NB4 (cell line): ENCODE data around the gene UNC13C.

ENCODE experiments used
- DNase-seq: peaks from one replicate; pipeline ENCODE4 v3.0.0; 2010; ENCODE audit warnings: low read depth
- H3K4me3 ChIP-seq: one replicate; pipeline ENCODE4 v1.5.1; 2011; ENCODE audit warnings: mild to moderate bottlenecking, low read depth, low read length, moderate library complexity
- MYC ChIP-seq: IDR thresholded peaks from 2 replicates; pipeline ENCODE4 v1.6.1; 2011; ENCODE audit warnings: low read depth, low read length
- POLR2A ChIP-seq: IDR thresholded peaks from 2 replicates; pipeline ENCODE4 v1.6.1; 2011; ENCODE audit warnings: mild to moderate bottlenecking; ENCODE audit not compliant: insufficient read length; ENCODE audit errors: extremely low read depth
- TF ChIP-seq, protein P1 (sequence below): IDR thresholded peaks from one replicate; pipeline ENCODE4 v1.5.1; 2012; ENCODE audit warnings: low read depth, low read length
- TF ChIP-seq, protein P2 (sequence below): IDR thresholded peaks from 2 replicates; pipeline ENCODE4 v1.6.1; 2011; ENCODE audit warnings: low read depth, low read length

Gene UNC13C

DNA sequence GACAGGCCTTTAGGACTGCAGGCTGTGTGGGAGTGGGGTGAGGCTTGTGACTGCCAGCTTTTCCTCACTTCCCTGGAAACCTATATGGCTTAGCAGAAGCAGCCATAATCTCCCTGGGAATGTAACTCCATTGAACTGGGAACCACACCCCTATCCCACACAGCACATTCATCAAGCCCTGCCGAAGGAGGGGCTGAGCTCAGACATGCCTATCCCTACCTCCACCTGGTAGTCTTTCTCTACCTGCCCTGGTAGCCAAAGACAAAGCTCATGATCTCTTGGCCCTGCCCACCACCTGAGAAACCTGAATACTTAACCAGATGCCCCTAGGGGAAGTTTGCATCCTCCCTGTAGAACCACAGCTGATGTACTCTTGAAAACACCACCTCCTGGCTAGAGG, 219.8 kb downstream of the UNC13C start:
- no peak for TF ChIP-seq POLR2A
- TF ChIP-seq, protein P1, sequence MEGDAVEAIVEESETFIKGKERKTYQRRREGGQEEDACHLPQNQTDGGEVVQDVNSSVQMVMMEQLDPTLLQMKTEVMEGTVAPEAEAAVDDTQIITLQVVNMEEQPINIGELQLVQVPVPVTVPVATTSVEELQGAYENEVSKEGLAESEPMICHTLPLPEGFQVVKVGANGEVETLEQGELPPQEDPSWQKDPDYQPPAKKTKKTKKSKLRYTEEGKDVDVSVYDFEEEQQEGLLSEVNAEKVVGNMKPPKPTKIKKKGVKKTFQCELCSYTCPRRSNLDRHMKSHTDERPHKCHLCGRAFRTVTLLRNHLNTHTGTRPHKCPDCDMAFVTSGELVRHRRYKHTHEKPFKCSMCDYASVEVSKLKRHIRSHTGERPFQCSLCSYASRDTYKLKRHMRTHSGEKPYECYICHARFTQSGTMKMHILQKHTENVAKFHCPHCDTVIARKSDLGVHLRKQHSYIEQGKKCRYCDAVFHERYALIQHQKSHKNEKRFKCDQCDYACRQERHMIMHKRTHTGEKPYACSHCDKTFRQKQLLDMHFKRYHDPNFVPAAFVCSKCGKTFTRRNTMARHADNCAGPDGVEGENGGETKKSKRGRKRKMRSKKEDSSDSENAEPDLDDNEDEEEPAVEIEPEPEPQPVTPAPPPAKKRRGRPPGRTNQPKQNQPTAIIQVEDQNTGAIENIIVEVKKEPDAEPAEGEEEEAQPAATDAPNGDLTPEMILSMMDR: no peak
- no peak for TF ChIP-seq MYC
- TF ChIP-seq, protein P2, sequence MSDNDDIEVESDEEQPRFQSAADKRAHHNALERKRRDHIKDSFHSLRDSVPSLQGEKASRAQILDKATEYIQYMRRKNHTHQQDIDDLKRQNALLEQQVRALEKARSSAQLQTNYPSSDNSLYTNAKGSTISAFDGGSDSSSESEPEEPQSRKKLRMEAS: no peak
- no peak for DNase-seq
- no peak overlapping the region for H3K4me3 ChIP-seq

DNA sequence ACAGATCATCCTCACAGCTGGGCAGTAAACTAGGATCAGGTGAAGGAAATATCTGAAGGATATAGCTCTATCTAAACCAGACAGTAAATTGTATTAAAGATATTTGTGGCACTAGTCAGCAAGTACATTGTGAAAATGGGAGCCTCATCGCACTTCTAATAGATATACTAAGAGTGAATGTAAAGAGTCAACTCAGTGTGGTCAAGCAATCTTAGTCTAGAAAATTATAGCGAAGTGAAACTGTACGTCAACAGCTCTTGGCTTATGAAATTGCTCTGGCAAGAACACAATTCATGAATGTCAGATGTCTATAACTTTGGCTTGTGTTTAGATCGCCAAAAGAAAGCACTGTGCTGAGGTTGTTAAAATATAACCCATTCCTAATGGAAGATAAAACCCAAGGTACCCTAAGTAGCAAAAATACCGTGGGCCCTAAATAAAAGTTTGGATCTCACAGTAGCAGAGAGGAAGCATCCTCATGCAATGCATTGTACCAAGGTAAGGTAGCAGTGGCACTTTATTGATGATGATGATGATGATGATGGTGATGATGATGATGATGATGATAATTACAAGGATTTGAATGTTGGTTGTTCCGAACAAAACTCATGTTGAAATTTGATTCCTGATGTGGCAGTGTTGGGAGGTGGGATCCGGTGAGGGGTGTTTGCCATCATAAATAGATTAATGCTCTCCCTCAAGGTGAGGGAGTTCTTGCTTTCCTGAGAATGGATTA, 228.5 kb downstream of the UNC13C start:
- TF ChIP-seq, protein P2: no peak
- TF ChIP-seq MYC (no peak), POLR2A (no peak)
- TF ChIP-seq, protein P1: no peak
- H3K4me3 ChIP-seq: no peak overlapping the region
- no peak for DNase-seq

DNA sequence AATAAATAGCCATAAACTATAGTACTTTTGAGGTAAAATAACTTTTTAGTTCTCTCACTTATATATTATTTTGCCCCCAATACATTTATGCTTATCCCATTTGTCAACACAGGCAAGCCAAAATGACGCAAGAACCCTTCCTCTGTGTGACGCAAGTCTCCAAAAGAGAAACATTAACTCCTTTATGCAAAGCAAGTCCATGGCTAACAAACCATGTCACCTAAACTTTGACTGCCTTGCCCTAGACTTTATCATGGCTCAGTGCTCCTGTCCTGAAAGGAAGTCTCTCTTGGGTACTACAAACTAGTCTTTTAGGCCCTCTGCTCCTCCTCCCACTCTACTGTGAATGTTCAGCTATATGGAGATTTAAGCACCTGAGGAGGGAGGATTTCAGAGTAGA, 230.5 kb downstream of the UNC13C start:
- TF ChIP-seq, protein P1: no peak
- TF ChIP-seq MYC (no peak), POLR2A (no peak)
- TF ChIP-seq, protein P2: no peak
- DNase-seq: peak; percentile 16
- H3K4me3 ChIP-seq: no peak overlapping the region

DNA sequence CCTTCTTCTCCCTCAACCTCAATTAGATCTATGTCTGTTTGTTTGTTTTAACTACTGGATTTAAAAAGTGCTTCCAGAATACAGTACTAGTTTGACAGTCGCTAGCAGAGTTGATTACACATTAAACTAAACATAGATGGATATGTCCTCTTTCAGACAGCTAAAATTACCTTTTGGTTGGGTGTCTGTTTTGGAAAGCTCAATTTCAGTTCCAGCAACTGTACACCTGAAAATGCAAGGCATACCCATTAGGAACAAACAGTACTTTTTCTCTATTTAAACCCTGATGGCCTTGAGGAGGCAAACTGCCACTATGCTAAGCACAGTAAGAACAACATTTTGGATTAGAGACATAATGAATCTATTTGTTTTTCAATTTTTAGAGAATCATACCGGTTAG, 234.4 kb downstream of the UNC13C start:
- DNase-seq: no peak
- TF ChIP-seq MYC (no peak), POLR2A (no peak)
- TF ChIP-seq, protein P1: no peak
- TF ChIP-seq, protein P2: no peak
- no peak overlapping the region for H3K4me3 ChIP-seq

DNA sequence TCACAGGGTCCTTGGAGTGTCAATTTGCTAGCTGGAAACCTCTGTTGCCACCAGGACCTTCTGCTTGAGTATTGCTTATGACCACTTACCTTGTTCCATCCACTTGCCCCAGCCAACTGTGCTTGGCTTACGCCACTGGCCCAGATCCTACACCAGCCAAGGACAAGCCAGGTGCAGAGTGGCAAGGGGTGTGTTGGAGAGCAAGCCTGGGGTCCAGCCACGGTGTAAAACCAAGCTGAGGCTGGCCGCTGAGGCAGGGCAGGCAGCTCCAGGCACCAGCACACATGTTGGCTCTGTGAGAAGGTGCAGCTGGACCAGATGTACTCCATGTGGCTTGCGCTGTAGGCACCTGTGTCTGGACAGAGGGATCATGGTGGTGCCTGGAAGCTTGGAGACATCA, 248.2 kb downstream of the UNC13C start:
- DNase-seq: no peak
- TF ChIP-seq, protein P2: no peak
- no peak for TF ChIP-seq MYC
- no peak for TF ChIP-seq POLR2A
- TF ChIP-seq, protein P1: no peak
- no peak overlapping the region for H3K4me3 ChIP-seq
